SK-N-MC (cell line): ENCODE results near the gene EIF5A.

Experiments used
- EZH2 ChIP-seq: fragments of 200-600 bp; sonication (generic); IDR thresholded peaks from one replicate; pipeline ENCODE4 v1.6.1; 2017; ENCODE audit warnings: antibody characterized with exemption
- POLR2AphosphoS5 ChIP-seq: IDR thresholded peaks from 2 replicates; pipeline ENCODE4 v1.6.1; 2012; ENCODE audit warnings: mild to moderate bottlenecking, low read depth, low read length, borderline replicate concordance

- TF ChIP-seq POLR2AphosphoS5 (peak; percentile 71; the same call in 1 of the 2 replicates), EZH2 (no peak)
Observed at GRCh38 chr17:7314719-7315569, 7.5 kb downstream of the EIF5A start, which contains the start of gene GPS2.
